ENCODE measurements around the gene SLC16A8. TPM values are rescaled to one million over a fixed set of nuclear protein-coding genes. Genes with fewer than 3 reads are reported as not detected.

Gene SLC16A8
- total and polyA plus RNA-seq, 9 of the 15 experiments (the other 6 are each of a cell fraction or from before 2014, with no cell fraction given): not detected

DNA sequence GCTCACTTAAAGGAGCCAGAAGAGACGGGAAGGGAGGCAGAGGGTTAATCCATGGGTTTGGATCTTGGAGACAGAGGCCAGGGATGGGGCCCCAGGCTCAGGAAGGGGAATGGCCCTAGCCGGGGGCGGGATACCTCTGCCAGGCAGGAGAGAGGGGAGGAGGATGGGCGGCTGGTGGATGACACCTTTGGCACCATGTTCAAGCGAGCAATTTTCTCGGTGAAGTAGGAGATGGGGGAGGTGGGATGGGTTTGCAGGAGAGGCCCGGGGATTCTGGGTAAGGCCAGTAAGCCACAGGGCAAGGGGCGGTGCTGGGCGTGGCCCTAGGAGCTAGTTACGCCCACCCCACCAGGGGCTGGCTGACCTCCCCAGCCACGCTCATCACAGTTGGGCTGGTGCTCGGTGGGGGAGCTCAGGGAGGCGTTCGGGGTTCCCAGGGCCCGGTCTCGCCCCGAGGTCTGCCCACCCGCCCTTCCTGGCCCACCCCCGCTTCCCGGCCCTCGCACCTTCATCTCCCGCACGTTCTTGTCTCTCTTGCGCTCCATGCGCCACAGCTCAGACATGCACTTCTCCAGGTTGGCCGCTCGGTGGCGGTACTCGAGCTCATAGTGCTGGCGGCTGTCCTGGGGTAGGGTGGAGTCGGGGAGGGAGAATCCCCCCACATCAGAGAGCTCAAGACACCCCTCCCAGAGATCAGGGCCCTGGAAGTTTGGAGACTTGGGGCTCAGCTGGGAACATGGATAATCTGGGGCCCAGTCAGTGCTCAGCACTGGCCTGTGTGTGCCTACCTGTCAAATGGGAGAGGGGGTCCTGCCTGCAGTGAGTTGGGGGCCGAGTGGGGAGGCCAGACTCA is 13.8 kb upstream of the SLC16A8 start (continued):
- TF ChIP-seq RBM14 (IDR thresholded peaks at IDR 0.05; ENCODE audit: borderline replicate concordance, insufficient read depth, low read depth, low read length): no peak
- no peak for TF ChIP-seq TCF7L2 (IDR thresholded peaks at IDR 0.05; ENCODE audit: low read depth, low read length)
- TF ChIP-seq CXXC5 (CRISPR knock-in tag; IDR thresholded peaks at IDR 0.05): peak; percentile 31
- TF ChIP-seq ZNF316 (IDR thresholded peaks at IDR 0.05): no peak
- TF ChIP-seq ZNF263 (CRISPR knock-in tag; IDR thresholded peaks at IDR 0.05; ENCODE audit: borderline replicate concordance): 0 out of 2 replicates have a peak, but pooled peaks have one; percentile 27
- no peak for TF ChIP-seq CBX2 (IDR thresholded peaks at IDR 0.05; ENCODE audit: insufficient read depth, low read length, poor library complexity, severe bottlenecking)
- TF ChIP-seq MCM5 (IDR thresholded peaks at IDR 0.05; ENCODE audit: low read depth): no peak
- TF ChIP-seq ZNF311 (CRISPR knock-in tag; IDR thresholded peaks at IDR 0.05): no peak
- TF ChIP-seq, protein P1, sequence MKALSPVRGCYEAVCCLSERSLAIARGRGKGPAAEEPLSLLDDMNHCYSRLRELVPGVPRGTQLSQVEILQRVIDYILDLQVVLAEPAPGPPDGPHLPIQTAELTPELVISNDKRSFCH (CRISPR knock-in tag; IDR thresholded peaks at IDR 0.05): no peak
- TF ChIP-seq, protein P1 (tag; IDR thresholded peaks at IDR 0.05): no peak
- TF ChIP-seq FOSL1 (tag; conservative IDR thresholded peaks at IDR 0.05): no peak
- no peak for TF ChIP-seq POU5F1 (IDR thresholded peaks at IDR 0.05; ENCODE audit: borderline replicate concordance, low read depth, low read length, partially characterized antibody)
- TF ChIP-seq TRIM28 (IDR thresholded peaks at IDR 0.05): no peak
- no peak for TF ChIP-seq GTF2A2 (tag; IDR thresholded peaks at IDR 0.05)
- TF ChIP-seq ZC3H8 (IDR thresholded peaks at IDR 0.05): no peak
- TF ChIP-seq DIDO1 (tag; IDR thresholded peaks at IDR 0.05; ENCODE audit: low read depth): no peak
- TF ChIP-seq, protein P2, sequence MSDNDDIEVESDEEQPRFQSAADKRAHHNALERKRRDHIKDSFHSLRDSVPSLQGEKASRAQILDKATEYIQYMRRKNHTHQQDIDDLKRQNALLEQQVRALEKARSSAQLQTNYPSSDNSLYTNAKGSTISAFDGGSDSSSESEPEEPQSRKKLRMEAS (CRISPR knock-in tag; IDR thresholded peaks at IDR 0.05): peak; percentile 82
